CD4-positive, alpha-beta memory T cell (primary cell): ENCODE results near the gene RBPMS2. TPM values are rescaled to one million over a fixed set of nuclear protein-coding genes. Genes with fewer than 3 reads are reported as not detected.

ENCODE experiments used
- CTCF ChIA-PET: fragments of 350-600 bp; sonication (Branson Sonifier 250); formaldehyde crosslinking; loops from one replicate; lab custom pipeline; 2021; ENCODE audit warnings: inconsistent platforms; ENCODE audit not compliant: partially characterized antibody; lab: Charles Lee
- POLR2A ChIA-PET: fragments of 350-600 bp; sonication (Branson Sonifier 250); formaldehyde crosslinking; loops from one replicate; lab custom pipeline; 2021; ENCODE audit not compliant: partially characterized antibody; lab: Charles Lee
- DNase-seq, 5 donors: peaks; one replicate each; pipeline versions ENCODE4 v3.0.0 to v3.0.0-alpha.2; 2020 to 2022; ENCODE audit warnings: mixed read lengths in 1 of 5
- H3K27ac ChIP-seq: one replicate; pipeline ENCODE4 v1.7.0; 2013; ENCODE audit warnings: low read depth, low read length
- H3K27me3 ChIP-seq: 2 replicates; pipeline ENCODE4 v1.7.0; 2013; ENCODE audit warnings: mild to moderate bottlenecking, low read length, moderate library complexity; ENCODE audit not compliant: insufficient read depth
- H3K36me3 ChIP-seq: 2 replicates; pipeline ENCODE4 v1.7.0; 2013; ENCODE audit warnings: mild to moderate bottlenecking, low read length, moderate library complexity; ENCODE audit not compliant: insufficient read depth
- H3K4me1 ChIP-seq: 2 replicates; pipeline ENCODE4 v1.7.0; 2013; ENCODE audit warnings: mild to moderate bottlenecking, low read length, moderate library complexity; ENCODE audit not compliant: insufficient read depth
- H3K4me3 ChIP-seq, 2 donors: one replicate each; pipeline ENCODE4 v1.7.0; 2013; ENCODE audit warnings: low read length in 2 of 2, mild to moderate bottlenecking in 1 of 2
- H3K9me3 ChIP-seq, 2 donors: one replicate each; pipeline ENCODE4 v1.7.0; 2013; ENCODE audit warnings: low read length in 2 of 2, control low read depth in 1 of 2; ENCODE audit not compliant: control insufficient read depth in 1 of 2
- H3K27ac Mint-ChIP-seq, 7 donors: one replicate each; pipeline ENCODE4 v1.8.0; 2020 to 2021; ENCODE audit warnings: mixed read lengths in 7 of 7, mild to moderate bottlenecking in 6 of 7, inconsistent platforms in 3 of 7, moderate library complexity in 3 of 7
- H3K27me3 Mint-ChIP-seq, 2 donors: one replicate each; pipeline ENCODE4 v1.8.0; 2020 to 2021; ENCODE audit warnings: mixed read lengths in 2 of 2
- H3K36me3 Mint-ChIP-seq, 2 donors: one replicate each; pipeline ENCODE4 v1.8.0; 2020 to 2021; ENCODE audit warnings: mixed read lengths in 2 of 2, inconsistent platforms in 1 of 2, mild to moderate bottlenecking in 1 of 2
- H3K4me1 Mint-ChIP-seq, 4 donors: one replicate each; pipeline ENCODE4 v1.8.0; 2020 to 2021; ENCODE audit warnings: mixed read lengths in 4 of 4, mild to moderate bottlenecking in 1 of 4
- H3K4me3 Mint-ChIP-seq, 8 donors: one replicate each; pipeline ENCODE4 v1.8.0; 2020 to 2021; ENCODE audit warnings: mixed read lengths in 8 of 8, mild to moderate bottlenecking in 7 of 8, moderate library complexity in 6 of 8, inconsistent platforms in 3 of 8
- H3K9me3 Mint-ChIP-seq, 8 donors: one replicate each; pipeline ENCODE4 v1.8.0; 2020 to 2021; ENCODE audit warnings: mixed read lengths in 8 of 8, mild to moderate bottlenecking in 5 of 8, inconsistent platforms in 3 of 8, moderate library complexity in 1 of 8
- intact Hi-C: fragments of 100-400 bp; cut with micrococcal nuclease; formaldehyde crosslinking; loops from one replicate; pipeline ENCODE4 v1.15.1; 2023
- polyA plus RNA-seq, 2 donors: library from polyadenylated mRNA; unstranded; fragments of 300-500 nt; fragmentation: Illumina TruSeq; gene quantifications; one replicate each; pipeline ENCODE4 v1.2.3, GENCODE V29; 2021
- total RNA-seq, 2 experiments: library from RNA; stranded (reverse); gene quantifications; one replicate each; pipeline ENCODE4 v1.2.3, GENCODE V29; 2021

The RBPMS2 gene
- total and polyA plus RNA-seq, 4 experiments from 2014 or later, result not detected

DNA sequence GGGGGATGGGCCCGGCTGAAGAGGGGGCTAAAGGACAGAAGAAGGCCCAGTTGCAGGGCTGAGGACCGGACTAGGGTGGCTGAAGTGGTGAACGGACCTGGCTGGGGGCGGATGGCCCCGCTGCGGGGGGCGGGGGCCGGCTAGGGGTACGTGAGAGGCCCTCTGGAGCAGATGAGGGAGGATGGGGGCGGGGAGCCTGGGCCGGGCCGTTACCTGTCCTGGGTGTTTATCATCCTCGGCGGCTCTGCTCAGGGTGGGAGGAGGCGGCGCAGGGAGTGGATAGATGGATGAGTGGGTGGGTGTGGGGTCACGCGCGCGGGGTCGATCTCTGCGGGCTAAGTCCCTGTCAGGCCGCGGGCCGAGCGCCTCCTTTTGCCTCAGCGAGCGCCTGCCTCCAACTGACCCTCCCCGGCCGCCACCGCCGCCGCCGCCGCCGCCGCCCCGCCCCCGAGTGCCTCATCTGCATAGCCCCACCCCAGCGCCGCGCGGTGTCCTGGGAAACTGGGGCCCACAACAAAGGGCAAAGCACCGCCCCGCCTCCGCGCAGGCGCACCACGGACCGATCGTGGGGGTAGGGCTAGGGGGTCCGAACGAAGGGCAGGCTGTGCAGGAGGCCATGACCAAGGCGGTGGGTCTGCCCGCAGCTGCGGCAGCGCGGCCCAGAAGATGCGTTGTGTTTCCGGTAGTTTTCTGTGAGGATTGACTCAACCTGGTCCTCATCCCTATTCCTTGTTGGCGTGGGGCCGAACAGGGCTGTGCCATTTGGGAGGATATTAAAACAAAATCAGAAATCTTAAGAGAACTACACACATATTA, 72.4 kb downstream of the RBPMS2 start:
- no peaks in the 10 kb centered on the region for H3K27me3 ChIP-seq
- H3K27me3 Mint-ChIP-seq, result no peaks in the 10 kb centered on the region
- peaks cover 45 to 59% (median 52%) of the 10 kb centered on the region in 4 donors for H3K4me1 Mint-ChIP-seq
- ChIA-PET POLR2A (interaction anchor here (0.7 to 2.0 kb wide), 4 partner anchors 8 to 315 kb away, joined by 3 to 4 read pairs (median 4); partner anchors contain the start of gene TRIP4), CTCF (interaction anchor here (25.2 kb wide), 1 partner anchor 24 kb away, joined by 509 read pairs; no protein-coding TSS in a partner anchor)
- peak overlapping the region; percentile 79 to 95 (median 92) for H3K4me3 Mint-ChIP-seq
- peak overlapping the region; percentile 54 to 84 for H3K4me3 ChIP-seq
- peaks cover 0 to 4% of the 10 kb centered on the region in 2 donors for H3K36me3 Mint-ChIP-seq
- H3K9me3 ChIP-seq, result no peaks in the 10 kb centered on the region
- intact Hi-C loops, result loop anchor here (1.0 to 10.0 kb wide), 4 partner anchors 191 to 608 kb away; partner anchors contain the start of genes CIAO2A, CSNK1G1, PPIB and SNX1
- H3K27ac Mint-ChIP-seq, result peak overlapping the region; percentile 44 to 95 (median 92)
- H3K36me3 ChIP-seq, result no peaks in the 10 kb centered on the region
- peaks cover 52% of the 10 kb centered on the region for H3K4me1 ChIP-seq
- H3K9me3 Mint-ChIP-seq, result peaks cover 0 to 1% (median 0%) of the 10 kb centered on the region in 8 donors
- DNase-seq, result peak; percentile 91 to 94 (median 91)
- H3K27ac ChIP-seq, result peak overlapping the region; percentile 73

- ChIA-PET CTCF (interaction anchor here (2.9 to 25.2 kb wide), 2 partner anchors 15 to 25 kb away, joined by 18 to 509 read pairs; no protein-coding TSS in a partner anchor), POLR2A (interaction anchor here (0.6 to 1.4 kb wide), 3 partner anchors 15 to 1174 kb away, joined by 3 read pairs; no protein-coding TSS in a partner anchor)
- Histone ChIP-seq H3K36me3 (no peaks in the 10 kb centered on the region), H3K9me3 (no peaks in the 10 kb centered on the region), H3K4me3 (no peak overlapping the region), H3K27me3 (no peaks in the 10 kb centered on the region), H3K27ac (peak overlapping the region; percentile 73), H3K4me1 (peaks cover 63% of the 10 kb centered on the region)
- no peaks in the 10 kb centered on the region for H3K27me3 Mint-ChIP-seq
- peaks cover 49 to 71% (median 57%) of the 10 kb centered on the region in 4 donors for H3K4me1 Mint-ChIP-seq
- peak overlapping the region; percentile 30 to 94 (median 79) for H3K27ac Mint-ChIP-seq
- H3K4me3 Mint-ChIP-seq, result peak overlapping the region; percentile 79 to 95 (median 92)
- peaks cover 0 to 4% of the 10 kb centered on the region in 2 donors for H3K36me3 Mint-ChIP-seq
- DNase-seq, result no peak
- H3K9me3 Mint-ChIP-seq, result peaks cover 0 to 1% (median 0%) of the 10 kb centered on the region in 8 donors
- intact Hi-C loops, result loop anchor here (10.0 kb wide), 1 partner anchor 607 kb away; the partner anchor contains the start of genes CIAO2A and SNX1
Measured at GRCh38 chr15:64701482-64702184, 73.8 kb downstream of the RBPMS2 start.

DNA sequence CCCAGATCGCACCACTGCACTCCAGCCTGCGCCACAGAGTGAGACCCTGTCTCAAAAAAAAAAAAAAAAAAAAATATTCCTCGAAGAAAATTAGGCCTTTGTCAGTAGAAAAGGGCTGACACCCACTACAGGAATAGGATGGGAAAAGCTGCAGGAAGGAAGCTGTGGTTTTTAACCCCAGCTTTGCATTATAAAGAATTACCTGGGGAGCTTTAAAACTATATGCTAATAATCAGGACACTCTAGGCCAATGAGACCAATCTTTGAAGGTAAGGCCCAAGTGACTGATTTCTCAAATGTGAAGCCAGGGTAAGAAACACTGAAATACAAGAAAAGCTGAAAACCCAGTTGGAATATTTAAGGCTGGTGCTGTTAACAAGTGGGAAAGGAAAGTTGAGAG, 74.3 kb downstream of the RBPMS2 start:
- peaks cover 63% of the 10 kb centered on the region for H3K4me1 ChIP-seq
- Mint-ChIP-seq H3K4me3 (peak overlapping the region; percentile 79 to 95 (median 90)), H3K36me3 (peaks cover 0 to 4% of the 10 kb centered on the region in 2 donors), H3K27ac (peak overlapping the region in 6 of 7 donors; percentile 30 to 92 (median 74)), H3K27me3 (no peaks in the 10 kb centered on the region), H3K9me3 (peaks cover 0 to 1% (median 0%) of the 10 kb centered on the region in 8 donors), H3K4me1 (peaks cover 52 to 71% (median 57%) of the 10 kb centered on the region in 4 donors)
- H3K4me3 ChIP-seq, result no peak overlapping the region
- no peaks in the 10 kb centered on the region for H3K9me3 ChIP-seq
- DNase-seq, result no peak
- intact Hi-C loops, result loop anchor here (10.0 kb wide), 1 partner anchor 606 kb away; the partner anchor contains the start of genes CIAO2A and SNX1
- no peaks in the 10 kb centered on the region for H3K27me3 ChIP-seq
- ChIA-PET POLR2A (interaction anchor here (0.6 to 1.4 kb wide), 4 partner anchors 14 to 1175 kb away, joined by 3 read pairs; no protein-coding TSS in a partner anchor), CTCF (interaction anchor here (2.9 to 25.2 kb wide), 2 partner anchors 14 to 26 kb away, joined by 18 to 509 read pairs; no protein-coding TSS in a partner anchor)
- H3K36me3 ChIP-seq, result no peaks in the 10 kb centered on the region
- H3K27ac ChIP-seq, result no peak overlapping the region

- H3K27ac ChIP-seq, result no peak overlapping the region
- POLR2A ChIA-PET, result interaction anchor here (1.0 kb wide), 1 partner anchor 194 kb away, joined by 3 read pairs; no protein-coding TSS in a partner anchor
- H3K4me1 ChIP-seq, result peaks cover 63% of the 10 kb centered on the region
- no peaks in the 10 kb centered on the region for H3K27me3 ChIP-seq
- Mint-ChIP-seq H3K4me1 (peaks cover 53 to 71% (median 61%) of the 10 kb centered on the region in 4 donors), H3K27me3 (no peaks in the 10 kb centered on the region), H3K9me3 (peaks cover 0 to 1% (median 0%) of the 10 kb centered on the region in 8 donors), H3K4me3 (peak overlapping the region in 7 of 8 donors; percentile 46 to 95 (median 90)), H3K27ac (peak overlapping the region in 4 of 7 donors; percentile 38 to 73 (median 51)), H3K36me3 (peaks cover 0 to 12% of the 10 kb centered on the region in 2 donors)
- intact Hi-C loops, result loop anchor here (10.0 kb wide), 1 partner anchor 605 kb away; the partner anchor contains the start of genes CIAO2A and SNX1
- no peaks in the 10 kb centered on the region for H3K36me3 ChIP-seq
- no peak for DNase-seq
- CTCF ChIA-PET, result interaction anchor here (0.9 to 25.2 kb wide), 3 partner anchors 10 to 27 kb away, joined by 3 to 509 read pairs (median 18); no protein-coding TSS in a partner anchor
- H3K4me3 ChIP-seq, result no peak overlapping the region
- H3K9me3 ChIP-seq, result no peaks in the 10 kb centered on the region
Measured at GRCh38 chr15:64699751-64700388, 75.5 kb downstream of the RBPMS2 start.

DNA sequence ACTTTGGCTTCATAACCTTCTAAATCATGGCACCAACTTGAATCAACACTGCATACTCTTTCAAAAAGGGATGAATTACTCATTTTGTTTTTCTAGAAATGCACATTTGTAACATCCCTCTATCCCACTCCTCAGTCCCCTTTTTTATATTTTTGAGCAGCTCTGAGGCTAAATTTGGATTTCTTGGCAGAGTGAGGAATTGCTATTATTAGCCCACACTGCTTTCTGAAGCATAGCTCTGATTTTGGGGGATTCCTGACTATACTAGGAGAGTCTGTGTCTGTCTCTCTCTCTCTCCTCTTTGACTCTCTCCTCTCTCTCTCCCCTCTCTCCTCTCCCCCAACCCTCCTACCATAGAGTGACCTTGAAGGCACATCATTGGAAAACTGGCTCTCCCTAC, 76.6 kb downstream of the RBPMS2 start:
- Mint-ChIP-seq H3K36me3 (peaks cover 0 to 14% of the 10 kb centered on the region in 2 donors), H3K27ac (peak overlapping the region; percentile 41 to 86 (median 73)), H3K27me3 (no peaks in the 10 kb centered on the region), H3K9me3 (peaks cover 0 to 1% (median 0%) of the 10 kb centered on the region in 8 donors), H3K4me3 (peak overlapping the region in 6 of 8 donors; percentile 10 to 60 (median 28)), H3K4me1 (peaks cover 52 to 69% (median 61%) of the 10 kb centered on the region in 4 donors)
- no peak overlapping the region for H3K27ac ChIP-seq
- no peak for DNase-seq
- POLR2A ChIA-PET, result interaction anchor here (0.7 kb wide), 1 partner anchor 536 kb away, joined by 3 read pairs; no protein-coding TSS in a partner anchor
- H3K4me3 ChIP-seq, result no peak overlapping the region
- CTCF ChIA-PET, result interaction anchor here (1.0 to 25.2 kb wide), 4 partner anchors 9 to 28 kb away, joined by 3 to 509 read pairs (median 14); no protein-coding TSS in a partner anchor
- H3K36me3 ChIP-seq, result no peaks in the 10 kb centered on the region
- H3K27me3 ChIP-seq, result no peaks in the 10 kb centered on the region
- no peaks in the 10 kb centered on the region for H3K9me3 ChIP-seq
- intact Hi-C loops, result no loop called here
- peaks cover 61% of the 10 kb centered on the region for H3K4me1 ChIP-seq

DNA sequence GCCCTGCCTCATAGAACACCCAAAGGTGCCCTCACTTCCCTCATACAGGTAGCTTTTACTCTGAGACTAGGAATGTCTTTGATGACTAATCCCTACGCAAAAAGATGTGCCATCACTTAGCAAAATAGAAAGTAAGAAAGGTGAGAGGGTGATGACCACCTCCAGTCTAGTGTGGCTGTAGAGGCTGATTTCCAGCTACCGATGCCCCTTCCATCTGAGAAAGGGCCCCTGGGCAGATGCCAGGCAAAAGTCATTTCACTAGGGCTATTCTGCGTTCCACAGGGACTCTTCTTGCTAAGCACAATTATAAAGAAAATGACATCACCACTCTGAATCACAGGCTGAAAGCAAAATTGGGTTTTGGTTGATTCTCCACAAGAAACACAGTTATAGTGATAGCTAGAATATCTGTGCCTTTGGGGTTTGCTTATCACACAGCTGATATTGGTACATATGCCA, 77.4 kb downstream of the RBPMS2 start:
- Histone ChIP-seq H3K36me3 (no peaks in the 10 kb centered on the region), H3K27me3 (no peaks in the 10 kb centered on the region), H3K27ac (no peak overlapping the region), H3K9me3 (no peaks in the 10 kb centered on the region), H3K4me3 (no peak overlapping the region), H3K4me1 (peaks cover 57% of the 10 kb centered on the region)
- intact Hi-C loops, result no loop called here
- no peaks in the 10 kb centered on the region for H3K9me3 Mint-ChIP-seq
- CTCF ChIA-PET, result interaction anchor here (0.5 to 25.2 kb wide), 9 partner anchors 9 to 578 kb away, joined by 3 to 509 read pairs (median 4); no protein-coding TSS in a partner anchor
- H3K4me3 Mint-ChIP-seq, result peak overlapping the region in 2 of 8 donors; percentile 7 to 13
- no peak for DNase-seq
- H3K27me3 Mint-ChIP-seq, result no peaks in the 10 kb centered on the region
- peaks cover 2 to 20% of the 10 kb centered on the region in 2 donors for H3K36me3 Mint-ChIP-seq
- POLR2A ChIA-PET, result interaction anchor here (0.7 to 1.2 kb wide), 3 partner anchors 11 to 535 kb away, joined by 3 to 4 read pairs (median 3); partner anchors contain the start of gene SPG21
- H3K4me1 Mint-ChIP-seq, result peaks cover 44 to 62% (median 56%) of the 10 kb centered on the region in 4 donors
- H3K27ac Mint-ChIP-seq, result peak overlapping the region; percentile 41 to 86 (median 73)
